ENCODE measurements around the gene NAT8L. TPM values are rescaled to one million over a fixed set of nuclear protein-coding genes. Genes with fewer than 3 reads are reported as not detected.
A peak's percentile ranks its signal among the peaks of the same experiment; 100 is the strongest.

The NAT8L gene
- total RNA-seq, 1 donor from 2014 or later, result 1.6 TPM

GRCh38 chr4:2103127-2103842 lies 44.2 kb downstream of the NAT8L start:
- H3K9ac ChIP-seq (ENCODE audit: low read length), result no peak overlapping the region
- peaks cover 19% of the 10 kb centered on the region for H3K9me3 Mint-ChIP-seq (ENCODE audit: unreplicated experiment)
- H3K36me3 Mint-ChIP-seq (ENCODE audit: low read depth, unreplicated experiment), result peaks cover 10% of the 10 kb centered on the region
- no peak for FAIRE-seq
- H3K4me2 ChIP-seq (ENCODE audit: low read length), result no peak overlapping the region
- no peaks in the 10 kb centered on the region for H3K27me3 ChIP-seq (ENCODE audit: insufficient read depth, low read length)
- no peaks in the 10 kb centered on the region for H4K20me1 ChIP-seq (ENCODE audit: insufficient read depth, low read length)
- H3K36me3 ChIP-seq (ENCODE audit: insufficient read depth, low read length), result no peaks in the 10 kb centered on the region
- peaks cover 7% of the 10 kb centered on the region for H3K27me3 Mint-ChIP-seq (ENCODE audit: low read depth, unreplicated experiment)
- H3K27ac Mint-ChIP-seq (ENCODE audit: unreplicated experiment), result no peak overlapping the region
- no peak overlapping the region for H3K4me3 Mint-ChIP-seq (ENCODE audit: unreplicated experiment)
- H2AFZ ChIP-seq (ENCODE audit: low read depth, low read length), result no peak overlapping the region
- H3K79me2 ChIP-seq (ENCODE audit: insufficient read depth, low read length), result no peaks in the 10 kb centered on the region
- no peaks in the 10 kb centered on the region for H3K9me3 ChIP-seq (ENCODE audit: insufficient read depth, low read depth, low read length)
- no peak overlapping the region for H3K27ac ChIP-seq (ENCODE audit: low read depth, low read length)
- peaks cover 6% of the 10 kb centered on the region for H3K4me1 Mint-ChIP-seq (ENCODE audit: low read depth, unreplicated experiment)
- TF ChIP-seq CTCF (IDR thresholded peaks at IDR 0.05; ENCODE audit: insufficient read depth, low read depth, low read length), result no peak
- no peak for TF ChIP-seq EZH2 (IDR thresholded peaks at IDR 0.05; ENCODE audit: insufficient read depth, low read length)
- no peak overlapping the region for H3K4me3 ChIP-seq (ENCODE audit: insufficient read depth, low read depth, low read length)
- peaks cover 13% of the 10 kb centered on the region for H3K4me1 ChIP-seq (ENCODE audit: insufficient read depth, low read length)
- no peak for DNase-seq (ENCODE audit: low read depth)

- H3K27me3 Mint-ChIP-seq (ENCODE audit: low read depth, unreplicated experiment), result peaks cover 4% of the 10 kb centered on the region
- no peak overlapping the region for H2AFZ ChIP-seq (ENCODE audit: low read depth, low read length)
- no peaks in the 10 kb centered on the region for H3K27me3 ChIP-seq (ENCODE audit: insufficient read depth, low read length)
- no peak overlapping the region for H3K27ac Mint-ChIP-seq (ENCODE audit: unreplicated experiment)
- no peaks in the 10 kb centered on the region for H3K79me2 ChIP-seq (ENCODE audit: insufficient read depth, low read length)
- no peaks in the 10 kb centered on the region for H3K9me3 ChIP-seq (ENCODE audit: insufficient read depth, low read depth, low read length)
- no peak overlapping the region for H3K4me3 Mint-ChIP-seq (ENCODE audit: unreplicated experiment)
- no peak overlapping the region for H3K27ac ChIP-seq (ENCODE audit: low read depth, low read length)
- peaks cover 10% of the 10 kb centered on the region for H3K36me3 Mint-ChIP-seq (ENCODE audit: low read depth, unreplicated experiment)
- H4K20me1 ChIP-seq (ENCODE audit: insufficient read depth, low read length), result no peaks in the 10 kb centered on the region
- H3K4me1 Mint-ChIP-seq (ENCODE audit: low read depth, unreplicated experiment), result peaks cover 6% of the 10 kb centered on the region
- H3K9ac ChIP-seq (ENCODE audit: low read length), result no peak overlapping the region
- TF ChIP-seq EZH2 (IDR thresholded peaks at IDR 0.05; ENCODE audit: insufficient read depth, low read length), result no peak
- no peak for TF ChIP-seq CTCF (IDR thresholded peaks at IDR 0.05; ENCODE audit: insufficient read depth, low read depth, low read length)
- no peak overlapping the region for H3K4me2 ChIP-seq (ENCODE audit: low read length)
- H3K4me1 ChIP-seq (ENCODE audit: insufficient read depth, low read length), result peaks cover 13% of the 10 kb centered on the region
- peak; percentile 13 for FAIRE-seq
- no peak for DNase-seq (ENCODE audit: low read depth)
- H3K9me3 Mint-ChIP-seq (ENCODE audit: unreplicated experiment), result peaks cover 16% of the 10 kb centered on the region
- H3K4me3 ChIP-seq (ENCODE audit: insufficient read depth, low read depth, low read length), result no peak overlapping the region
- no peaks in the 10 kb centered on the region for H3K36me3 ChIP-seq (ENCODE audit: insufficient read depth, low read length)
Observed at GRCh38 chr4:2103843-2104547, 44.9 kb downstream of the NAT8L start.

Data from astrocyte (in vitro differentiated cells and primary cell).